Measurements from ENCODE around the gene KMT2B.
"Not testable (repeated sequence)": the region's sequence is repeated elsewhere in the genome, so short reads cannot be mapped to it uniquely, and the experiment has no call there.

Gene KMT2B

GRCh38 chr19:35717665-35718344, at the start of gene KMT2B:
TSS of gene KMT2B (plus strand) at chr19:35718003. CDS start at chr19:35718019, 16 bp downstream.
- DNase-seq = no peak

- DNase-seq = no peak
Measured at GRCh38 chr19:35669566-35669965, 48.2 kb upstream of the KMT2B start.

- no peak for DNase-seq
Measured at GRCh38 chr19:35669974-35670373, 47.8 kb upstream of the KMT2B start.

GRCh38 chr19:35670686-35671085, 47.1 kb upstream of the KMT2B start:
- DNase-seq = no peak

- no peak for DNase-seq
Measured at GRCh38 chr19:35671818-35672217, 46.0 kb upstream of the KMT2B start.

GRCh38 chr19:35673121-35673804, 44.5 kb upstream of the KMT2B start:
- no peak for DNase-seq

GRCh38 chr19:35675589-35676140, 42.1 kb upstream of the KMT2B start:
- no peak for DNase-seq

- no peak for DNase-seq
Measured at GRCh38 chr19:35689836-35690235, 28.0 kb upstream of the KMT2B start.

- not testable (repeated sequence) for DNase-seq
Measured at GRCh38 chr19:35691106-35691505, 26.7 kb upstream of the KMT2B start.

GRCh38 chr19:35692010-35692409, 25.8 kb upstream of the KMT2B start:
- DNase-seq = no peak

- no peak for DNase-seq
Measured at GRCh38 chr19:35693422-35693821, 24.4 kb upstream of the KMT2B start.

GRCh38 chr19:35693835-35694599, 23.8 kb upstream of the KMT2B start:
- DNase-seq = peak; percentile 78

- DNase-seq = no peak
Measured at GRCh38 chr19:35695895-35696422, 21.8 kb upstream of the KMT2B start.

GRCh38 chr19:35696835-35697234, 21.0 kb upstream of the KMT2B start:
- DNase-seq = no peak

- peak; percentile 97 for DNase-seq
Measured at GRCh38 chr19:35702223-35703012, 15.4 kb upstream of the KMT2B start.

- DNase-seq = no peak
Measured at GRCh38 chr19:35703343-35703742, 14.5 kb upstream of the KMT2B start.

- no peak for DNase-seq
Measured at GRCh38 chr19:35704218-35704617, 13.6 kb upstream of the KMT2B start, which contains the start of gene ZBTB32. TSS of gene ZBTB32 (plus strand) at chr19:35704558. CDS start at chr19:35714627, 10,069 bp downstream.

GRCh38 chr19:35708391-35708790, 9.4 kb upstream of the KMT2B start:
- DNase-seq = no peak

GRCh38 chr19:35710784-35711723, 6.7 kb upstream of the KMT2B start:
- DNase-seq = no peak

GRCh38 chr19:35712567-35713505, 5.0 kb upstream of the KMT2B start:
- DNase-seq = no peak

Measured in DMS79 (cell line).